RWPE1 (cell line): ENCODE data around the gene C14orf180.

Experiments
- CTCF ChIA-PET: fragments of 350-600 bp; sonication (Branson Sonifier 250); formaldehyde crosslinking; extraction: SDS; loops from one replicate; lab custom pipeline; 2021; lab: Yijun Ruan, JAX
- POLR2A ChIA-PET: fragments of 400-600 bp; formaldehyde crosslinking; extraction: SDS; loops from one replicate; lab custom pipeline; 2020; ENCODE audit warnings: antibody characterized with exemption; ENCODE audit not compliant: low non-redundant PET; lab: Yijun Ruan, JAX
- DNase-seq: peaks from one replicate; pipeline ENCODE4 v3.0.0; 2012; ENCODE audit warnings: low spot score
- H3K27ac ChIP-seq: fragments of 450-650 bp; 2 replicates; pipeline ENCODE4 v1.5.1; 2017
- CTCF ChIP-seq: fragments of 450-650 bp; conservative IDR thresholded peaks from 2 replicates; pipeline ENCODE4 v1.5.1; 2017; ENCODE audit warnings: low read depth, mild to moderate bottlenecking

The C14orf180 gene

GRCh38 chr14:104537613-104537988 lies 42.0 kb upstream of the C14orf180 start:
- TF ChIP-seq CTCF, result no peak
- ChIA-PET CTCF (no interaction called here), POLR2A (no interaction called here)
- H3K27ac ChIP-seq, result peak overlapping the region; percentile 49; the same call in 1 of the 2 replicates
- DNase-seq, result no peak

- no peak overlapping the region for H3K27ac ChIP-seq
- POLR2A ChIA-PET, result no interaction called here
- CTCF ChIA-PET, result no interaction called here
- no peak for DNase-seq
- TF ChIP-seq CTCF, result no peak
These were observed 37.6 kb upstream of the C14orf180 start for GRCh38 chr14:104541905-104542465.

- no peak for DNase-seq
- H3K27ac ChIP-seq, result no peak overlapping the region
- ChIA-PET CTCF (no interaction called here), POLR2A (no interaction called here)
- no peak for TF ChIP-seq CTCF
These were observed 36.4 kb upstream of the C14orf180 start for GRCh38 chr14:104542871-104543830.

- H3K27ac ChIP-seq, result no peak overlapping the region
- DNase-seq, result no peak
- CTCF ChIA-PET, result no interaction called here
- no peak for TF ChIP-seq CTCF
- POLR2A ChIA-PET, result no interaction called here
These were observed 35.1 kb upstream of the C14orf180 start for GRCh38 chr14:104544362-104544961.

- ChIA-PET CTCF (interaction anchor here (0.6 kb wide), 1 partner anchor 19 kb away, joined by 5 read pairs; no protein-coding TSS in a partner anchor), POLR2A (no interaction called here)
- TF ChIP-seq CTCF, result no peak
- no peak for DNase-seq
- H3K27ac ChIP-seq, result no peak overlapping the region
These were observed 34.2 kb upstream of the C14orf180 start for GRCh38 chr14:104545151-104545941.
